GM12873 (cell line): ENCODE results near the gene TAF1B.

ENCODE experiments used
- TF ChIP-seq, protein P1 (sequence below): IDR thresholded peaks from 2 replicates; pipeline ENCODE4 v1.5.1; 2012; ENCODE audit warnings: low read depth, mild to moderate bottlenecking, moderate library complexity, low read length, control low read depth; ENCODE audit not compliant: insufficient read depth; ENCODE audit errors: missing control alignments

TAF1B gene

GRCh38 chr2:9843229-9844035, at the start of gene TAF1B:
Gene TAF1B (plus strand): TSS chr2:9843474. CDS start chr2:9843542, 68 bp downstream.
- TF ChIP-seq, protein P1, sequence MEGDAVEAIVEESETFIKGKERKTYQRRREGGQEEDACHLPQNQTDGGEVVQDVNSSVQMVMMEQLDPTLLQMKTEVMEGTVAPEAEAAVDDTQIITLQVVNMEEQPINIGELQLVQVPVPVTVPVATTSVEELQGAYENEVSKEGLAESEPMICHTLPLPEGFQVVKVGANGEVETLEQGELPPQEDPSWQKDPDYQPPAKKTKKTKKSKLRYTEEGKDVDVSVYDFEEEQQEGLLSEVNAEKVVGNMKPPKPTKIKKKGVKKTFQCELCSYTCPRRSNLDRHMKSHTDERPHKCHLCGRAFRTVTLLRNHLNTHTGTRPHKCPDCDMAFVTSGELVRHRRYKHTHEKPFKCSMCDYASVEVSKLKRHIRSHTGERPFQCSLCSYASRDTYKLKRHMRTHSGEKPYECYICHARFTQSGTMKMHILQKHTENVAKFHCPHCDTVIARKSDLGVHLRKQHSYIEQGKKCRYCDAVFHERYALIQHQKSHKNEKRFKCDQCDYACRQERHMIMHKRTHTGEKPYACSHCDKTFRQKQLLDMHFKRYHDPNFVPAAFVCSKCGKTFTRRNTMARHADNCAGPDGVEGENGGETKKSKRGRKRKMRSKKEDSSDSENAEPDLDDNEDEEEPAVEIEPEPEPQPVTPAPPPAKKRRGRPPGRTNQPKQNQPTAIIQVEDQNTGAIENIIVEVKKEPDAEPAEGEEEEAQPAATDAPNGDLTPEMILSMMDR = peak; percentile 29

DNA sequence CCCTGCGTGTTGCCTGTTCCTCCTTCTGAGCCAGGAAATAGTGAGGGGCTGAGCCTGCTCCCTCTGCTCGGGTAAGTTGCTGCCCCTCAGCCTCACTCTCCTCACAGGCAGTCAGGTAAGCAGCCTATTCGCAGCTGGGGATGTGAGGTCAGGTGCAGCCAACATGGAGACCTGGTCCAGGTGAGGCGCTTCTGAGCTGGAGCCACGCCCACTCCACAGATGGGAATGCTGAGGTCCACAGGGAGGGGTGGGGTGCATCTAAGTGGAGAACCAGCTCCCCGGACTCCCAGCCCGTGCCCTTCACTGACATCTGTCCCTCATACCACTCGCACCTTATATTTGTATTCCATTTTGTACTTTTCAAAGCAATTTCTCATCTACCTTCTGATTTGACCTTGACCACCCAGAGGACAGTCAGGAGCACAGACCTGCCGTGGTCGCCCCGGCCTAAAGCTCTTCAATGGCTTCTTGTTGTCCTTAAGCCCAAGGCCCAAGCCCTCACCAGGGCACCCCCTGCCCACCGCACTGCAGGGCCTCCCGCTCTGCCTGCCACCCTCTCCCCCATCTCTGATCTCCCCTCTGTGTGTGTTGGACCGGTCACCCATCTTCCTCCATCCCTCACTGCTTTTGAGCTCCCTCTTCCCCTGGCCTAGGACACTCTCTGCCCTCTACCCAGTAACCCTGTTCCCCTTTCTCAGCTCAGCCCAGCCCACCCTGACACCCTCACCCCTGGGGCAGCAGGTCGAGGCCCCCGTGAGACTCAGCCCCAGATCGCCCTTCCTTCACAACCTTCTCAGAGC, 49.2 kb upstream of the TAF1B start:
- TF ChIP-seq, protein P1 = no peak

- TF ChIP-seq, protein P1 = no peak
Observed at GRCh38 chr2:9795071-9795470, 48.2 kb upstream of the TAF1B start.

DNA sequence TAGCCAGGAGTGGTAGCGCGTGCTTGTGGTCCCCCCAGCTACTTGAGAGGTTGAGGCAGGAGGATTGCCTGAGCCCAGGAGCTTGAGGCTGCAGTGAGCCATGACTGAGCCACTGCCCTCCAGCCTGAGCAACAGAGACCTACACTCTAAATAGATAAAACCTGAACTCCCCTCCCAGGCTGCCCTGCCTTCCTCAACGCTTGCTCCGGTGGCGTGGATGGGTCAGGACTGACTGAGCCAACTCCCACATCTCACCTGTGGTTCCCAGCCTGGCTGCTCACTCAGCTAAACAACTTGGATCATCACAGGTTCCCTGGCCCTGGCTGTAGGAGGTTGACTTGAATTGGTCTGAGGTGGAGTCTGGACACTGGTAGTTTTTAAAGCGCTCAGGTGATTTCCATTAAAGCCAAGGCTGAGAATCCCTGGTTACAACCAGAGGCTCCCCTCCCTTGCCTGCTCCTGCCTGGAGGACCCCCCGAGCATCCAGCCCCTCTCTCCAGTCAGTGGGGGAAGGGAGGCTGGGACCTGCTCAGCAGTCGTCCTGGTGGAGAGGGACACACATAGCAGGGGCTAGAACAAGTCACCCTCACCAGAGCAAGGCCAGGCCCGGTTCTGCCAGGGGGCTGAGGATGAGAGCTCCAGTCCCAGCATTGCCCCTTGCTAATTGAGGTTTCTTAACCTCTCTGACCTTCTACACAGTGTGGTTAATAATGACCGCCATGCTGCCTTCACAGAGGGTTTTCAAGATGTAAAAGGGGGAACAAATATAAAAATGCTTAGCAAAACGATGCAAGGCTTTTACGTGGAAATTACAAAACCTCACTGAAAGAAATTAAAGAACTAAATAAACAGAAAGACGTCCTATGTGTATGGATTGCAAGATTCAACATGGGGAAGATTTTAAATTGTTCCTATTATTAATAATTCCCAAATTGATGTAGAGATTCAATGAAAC, 46.9 kb upstream of the TAF1B start:
- TF ChIP-seq, protein P1 = peak; percentile 26

DNA sequence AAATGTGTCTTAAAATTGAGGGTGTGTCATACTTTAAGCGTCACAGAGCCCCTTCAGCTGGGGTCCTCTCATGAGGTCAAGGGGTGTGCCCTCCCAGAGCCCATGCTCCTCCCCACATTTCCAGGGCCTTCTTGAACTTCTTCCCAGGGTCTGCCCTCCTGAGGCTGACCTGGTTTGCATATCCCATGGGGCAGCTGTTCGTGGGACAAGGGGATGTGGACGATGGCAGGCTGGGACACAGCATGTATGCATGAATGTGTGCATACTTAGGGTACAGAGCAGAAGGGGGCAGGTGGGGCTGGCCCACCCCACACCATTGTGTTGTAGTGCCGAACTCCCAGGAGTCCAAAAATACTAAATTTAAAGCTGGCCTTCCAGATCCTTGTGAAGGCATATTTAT, 46.2 kb upstream of the TAF1B start:
- TF ChIP-seq, protein P1 = no peak

DNA sequence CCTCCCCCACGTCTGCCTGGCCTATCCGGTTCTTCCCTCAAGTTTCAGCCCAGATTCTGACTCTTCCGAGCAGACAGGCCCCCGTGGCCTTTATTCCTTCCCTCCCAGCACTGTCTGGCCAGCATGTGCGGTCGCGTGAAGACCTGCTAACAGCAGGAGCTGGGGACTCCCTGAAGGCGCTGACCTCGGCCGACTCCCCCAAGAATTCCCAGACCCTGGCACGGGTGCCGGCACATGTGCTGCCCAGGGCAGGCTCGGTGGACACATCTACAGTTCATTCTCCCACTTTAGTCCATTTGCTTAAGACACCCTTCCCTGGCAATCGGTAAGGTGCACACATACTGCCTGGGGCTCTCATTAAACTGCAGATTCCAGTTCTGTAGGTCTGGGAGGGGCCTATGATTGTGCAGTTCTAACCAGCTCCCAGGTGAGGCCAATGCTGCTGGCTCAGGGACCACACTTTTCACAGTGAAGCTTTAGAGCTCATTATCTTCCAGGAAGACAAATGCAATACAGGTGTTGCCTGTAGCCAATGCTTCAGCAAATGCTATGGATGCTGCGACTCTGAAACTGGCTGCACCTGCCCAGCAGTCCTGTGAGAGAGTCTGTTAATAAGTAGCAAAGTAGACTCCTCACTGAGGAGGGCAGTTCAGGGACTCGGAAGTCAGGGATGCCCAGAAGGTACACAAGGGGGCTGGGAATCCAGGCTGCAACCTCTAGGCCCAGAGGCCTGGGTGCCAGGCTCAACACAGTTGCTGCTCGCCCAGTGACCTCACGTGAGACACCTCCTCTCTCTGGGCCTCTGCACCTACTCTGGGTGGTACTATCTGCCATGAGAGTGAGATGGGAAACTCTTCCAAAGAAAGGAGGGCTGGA, 45.4 kb upstream of the TAF1B start:
- TF ChIP-seq, protein P1 = no peak
